Measurements from ENCODE around the gene TLCD3A.

TLCD3A gene

GRCh38 chr17:732067-732901 lies at the start of gene TLCD3A:
TLCD3A (plus strand) TSS chr17:732596; CDS start chr17:732648, 52 bp downstream.
- peak within 1 kb of the TSS; percentile 42 to 79 (median 72) for H3K4me3 ChIP-seq (ENCODE audit: low read depth in 1 of 5, low read length in 5 of 5)
- H3K27me3 ChIP-seq (ENCODE audit: control insufficient read depth in 5 of 5, insufficient read depth in 4 of 5, low read length in 5 of 5) = no peaks in the 10 kb centered on the region
- H3K9me3 ChIP-seq (ENCODE audit: control insufficient read depth in 5 of 5, low read length in 5 of 5) = no peaks in the 10 kb centered on the region

DNA sequence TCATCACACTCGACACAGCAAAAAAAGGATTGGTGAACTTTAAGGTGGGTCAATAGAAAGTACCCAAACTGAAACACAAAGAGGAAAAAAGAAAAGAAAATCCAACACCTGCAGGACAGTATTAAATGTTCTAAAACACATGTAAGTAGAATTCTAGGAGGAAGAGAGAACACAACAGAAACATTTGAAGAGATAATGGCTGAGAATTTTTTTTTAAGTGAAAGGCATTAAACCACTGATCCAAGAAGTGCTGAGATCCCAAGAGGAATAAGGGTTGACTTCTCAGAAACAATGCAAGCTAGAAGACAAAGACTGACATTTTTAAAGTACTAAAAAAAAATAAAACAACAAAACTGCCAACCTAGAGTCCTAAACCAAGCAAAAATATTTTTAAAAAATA lies 49.4 kb upstream of the TLCD3A start:
- H3K4me3 ChIP-seq (ENCODE audit: low read depth in 1 of 5, low read length in 5 of 5) = no peak overlapping the region
- peaks cover 0 to 22% (median 9%) of the 10 kb centered on the region in 5 donors for H3K36me3 ChIP-seq (ENCODE audit: control insufficient read depth in 5 of 5, insufficient read depth in 5 of 5, low read length in 5 of 5)
- no peak overlapping the region for H3K27ac ChIP-seq (ENCODE audit: low read depth, low read length)
- no peaks in the 10 kb centered on the region for H3K9me3 ChIP-seq (ENCODE audit: control insufficient read depth in 5 of 5, low read length in 5 of 5)
- H3K9ac ChIP-seq (ENCODE audit: low read length in 5 of 5) = no peak overlapping the region
- no peaks in the 10 kb centered on the region for H3K27me3 ChIP-seq (ENCODE audit: control insufficient read depth in 5 of 5, insufficient read depth in 4 of 5, low read length in 5 of 5)
- H3K4me1 ChIP-seq (ENCODE audit: control insufficient read depth in 5 of 5, insufficient read depth in 5 of 5, low read length in 5 of 5) = peaks cover 0 to 5% (median 2%) of the 10 kb centered on the region in 5 donors

More at GRCh38 chr17:732067-732901, at the start of gene TLCD3A:
- no peaks in the 10 kb centered on the region for H3K36me3 ChIP-seq (ENCODE audit: control insufficient read depth in 5 of 5, insufficient read depth in 5 of 5, low read length in 5 of 5)
- H3K9ac ChIP-seq (ENCODE audit: low read length in 5 of 5) = peak within 1 kb of the TSS in 4 of 5 donors; percentile 75 to 82 (median 77)
- peaks cover 2 to 22% (median 18%) of the 10 kb centered on the region in 5 donors for H3K4me1 ChIP-seq (ENCODE audit: control insufficient read depth in 5 of 5, insufficient read depth in 5 of 5, low read length in 5 of 5)
- H3K27ac ChIP-seq (ENCODE audit: low read depth, low read length) = peak within 1 kb of the TSS; percentile 37

- H3K9ac ChIP-seq (ENCODE audit: low read length in 5 of 5) = no peak overlapping the region
- no peaks in the 10 kb centered on the region for H3K27me3 ChIP-seq (ENCODE audit: control insufficient read depth in 5 of 5, insufficient read depth in 4 of 5, low read length in 5 of 5)
- H3K9me3 ChIP-seq (ENCODE audit: control insufficient read depth in 5 of 5, low read length in 5 of 5) = no peaks in the 10 kb centered on the region
- H3K27ac ChIP-seq (ENCODE audit: low read depth, low read length) = no peak overlapping the region
- no peak overlapping the region for H3K4me3 ChIP-seq (ENCODE audit: low read depth in 1 of 5, low read length in 5 of 5)
- peaks cover 0 to 5% (median 2%) of the 10 kb centered on the region in 5 donors for H3K4me1 ChIP-seq (ENCODE audit: control insufficient read depth in 5 of 5, insufficient read depth in 5 of 5, low read length in 5 of 5)
- peaks cover 0 to 22% (median 9%) of the 10 kb centered on the region in 5 donors for H3K36me3 ChIP-seq (ENCODE audit: control insufficient read depth in 5 of 5, insufficient read depth in 5 of 5, low read length in 5 of 5)
These were observed 48.7 kb upstream of the TLCD3A start for GRCh38 chr17:683499-684254.

DNA sequence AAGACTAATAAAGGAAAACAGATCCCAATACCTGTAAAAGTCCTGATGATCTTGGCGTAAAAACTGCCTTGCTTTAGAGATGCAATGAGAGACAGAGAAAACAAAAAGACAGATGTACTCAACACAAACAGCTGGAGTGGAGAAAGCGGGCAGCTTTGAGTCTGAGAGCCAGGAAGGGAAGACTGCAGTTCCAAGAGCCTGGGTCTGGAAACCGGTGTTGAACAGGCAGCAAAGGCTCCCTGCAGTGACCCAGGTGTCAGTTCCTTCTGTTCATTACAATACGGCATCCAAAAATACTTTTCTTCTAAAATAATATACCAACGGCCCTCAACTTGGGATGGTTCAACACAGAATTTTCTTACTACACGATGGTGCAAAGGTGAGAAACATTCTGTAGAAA lies 47.4 kb upstream of the TLCD3A start:
- H3K27ac ChIP-seq (ENCODE audit: low read depth, low read length) = no peak overlapping the region
- H3K9me3 ChIP-seq (ENCODE audit: control insufficient read depth in 5 of 5, low read length in 5 of 5) = no peaks in the 10 kb centered on the region
- H3K4me1 ChIP-seq (ENCODE audit: control insufficient read depth in 5 of 5, insufficient read depth in 5 of 5, low read length in 5 of 5) = peaks cover 0 to 5% (median 2%) of the 10 kb centered on the region in 5 donors
- no peak overlapping the region for H3K4me3 ChIP-seq (ENCODE audit: low read depth in 1 of 5, low read length in 5 of 5)
- H3K27me3 ChIP-seq (ENCODE audit: control insufficient read depth in 5 of 5, insufficient read depth in 4 of 5, low read length in 5 of 5) = no peaks in the 10 kb centered on the region
- no peak overlapping the region for H3K9ac ChIP-seq (ENCODE audit: low read length in 5 of 5)
- H3K36me3 ChIP-seq (ENCODE audit: control insufficient read depth in 5 of 5, insufficient read depth in 5 of 5, low read length in 5 of 5) = peaks cover under 1 to 30% (median 12%) of the 10 kb centered on the region in 5 donors

GRCh38 chr17:688100-688989 lies 44.1 kb upstream of the TLCD3A start:
- Histone ChIP-seq H3K27ac (ENCODE audit: low read depth, low read length) (no peak overlapping the region), H3K9ac (ENCODE audit: low read length in 5 of 5) (no peak overlapping the region), H3K4me3 (ENCODE audit: low read depth in 1 of 5, low read length in 5 of 5) (no peak overlapping the region), H3K9me3 (ENCODE audit: control insufficient read depth in 5 of 5, low read length in 5 of 5) (no peaks in the 10 kb centered on the region), H3K4me1 (ENCODE audit: control insufficient read depth in 5 of 5, insufficient read depth in 5 of 5, low read length in 5 of 5) (peaks cover 0 to 2% (median 0%) of the 10 kb centered on the region in 5 donors), H3K36me3 (ENCODE audit: control insufficient read depth in 5 of 5, insufficient read depth in 5 of 5, low read length in 5 of 5) (peaks cover 11 to 52% (median 21%) of the 10 kb centered on the region in 5 donors), H3K27me3 (ENCODE audit: control insufficient read depth in 5 of 5, insufficient read depth in 4 of 5, low read length in 5 of 5) (no peaks in the 10 kb centered on the region)

DNA sequence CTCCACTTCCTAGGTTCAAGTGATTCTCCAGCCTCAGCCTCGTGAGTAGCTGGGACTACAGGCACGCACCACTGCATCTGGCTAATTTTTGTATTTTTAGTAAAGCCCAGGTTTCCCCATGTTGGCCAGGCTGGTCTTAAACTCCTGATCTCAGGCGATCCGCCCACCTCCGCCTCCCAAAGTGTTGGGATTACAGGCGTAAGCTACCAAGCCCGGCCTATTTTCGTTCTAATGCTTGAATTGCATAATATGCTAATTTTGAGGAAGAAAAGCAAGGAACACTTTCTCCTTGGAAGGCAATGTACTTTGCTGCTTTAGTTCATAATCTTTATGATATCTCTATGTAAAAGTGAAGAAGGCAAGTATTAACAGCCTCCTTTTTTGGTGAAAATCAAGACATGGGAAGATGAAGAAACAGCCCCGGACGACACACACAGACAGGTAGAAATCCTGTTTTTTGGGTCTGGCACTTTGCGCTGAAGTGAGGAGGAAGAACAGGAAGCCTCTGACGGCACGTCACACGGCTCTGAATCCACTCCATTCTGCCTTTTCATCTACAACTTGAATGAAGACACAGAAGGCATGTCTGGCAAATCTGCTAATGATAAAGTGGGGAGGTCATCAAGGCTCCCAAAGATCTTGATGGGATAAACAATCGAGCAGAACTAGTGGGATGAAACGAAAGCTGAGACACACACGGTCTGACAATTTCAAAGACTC lies 42.7 kb upstream of the TLCD3A start:
- H3K27me3 ChIP-seq (ENCODE audit: control insufficient read depth in 5 of 5, insufficient read depth in 4 of 5, low read length in 5 of 5) = no peaks in the 10 kb centered on the region
- H3K36me3 ChIP-seq (ENCODE audit: control insufficient read depth in 5 of 5, insufficient read depth in 5 of 5, low read length in 5 of 5) = peaks cover 20 to 64% (median 33%) of the 10 kb centered on the region in 5 donors
- no peaks in the 10 kb centered on the region for H3K9me3 ChIP-seq (ENCODE audit: control insufficient read depth in 5 of 5, low read length in 5 of 5)
- peaks cover 0 to 2% (median 0%) of the 10 kb centered on the region in 5 donors for H3K4me1 ChIP-seq (ENCODE audit: control insufficient read depth in 5 of 5, insufficient read depth in 5 of 5, low read length in 5 of 5)
- no peak overlapping the region for H3K27ac ChIP-seq (ENCODE audit: low read depth, low read length)
- no peak overlapping the region for H3K9ac ChIP-seq (ENCODE audit: low read length in 5 of 5)
- H3K4me3 ChIP-seq (ENCODE audit: low read depth in 1 of 5, low read length in 5 of 5) = no peak overlapping the region

DNA sequence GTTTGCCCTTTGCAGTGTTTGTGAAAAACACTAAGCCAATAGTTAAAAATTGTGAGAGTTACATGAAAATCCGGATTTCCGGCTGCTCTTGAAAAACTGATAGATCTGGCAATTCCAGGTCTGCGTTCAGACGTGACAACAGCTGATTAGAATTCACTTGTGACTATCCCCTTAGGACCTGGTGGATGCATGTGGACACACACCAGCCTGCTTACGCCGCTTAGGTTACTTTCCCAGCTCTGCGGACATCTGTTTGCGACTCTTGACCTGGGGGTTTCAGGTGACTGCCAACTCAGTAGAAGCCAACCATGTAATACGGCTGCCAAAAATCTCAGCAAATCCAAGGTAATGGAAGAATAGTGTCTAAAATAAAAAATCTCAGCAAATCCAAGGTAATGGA lies 42.0 kb upstream of the TLCD3A start:
- H3K36me3 ChIP-seq (ENCODE audit: control insufficient read depth in 5 of 5, insufficient read depth in 5 of 5, low read length in 5 of 5) = peaks cover 24 to 64% (median 37%) of the 10 kb centered on the region in 5 donors

GRCh38 chr17:691423-691822 lies 41.0 kb upstream of the TLCD3A start:
- H3K27ac ChIP-seq (ENCODE audit: low read depth, low read length) = no peak overlapping the region
- H3K36me3 ChIP-seq (ENCODE audit: control insufficient read depth in 5 of 5, insufficient read depth in 5 of 5, low read length in 5 of 5) = peaks cover 29 to 64% (median 42%) of the 10 kb centered on the region in 5 donors

More for the DNA sequence above, 42.0 kb upstream of the TLCD3A start:
- Histone ChIP-seq H3K27me3 (ENCODE audit: control insufficient read depth in 5 of 5, insufficient read depth in 4 of 5, low read length in 5 of 5) (no peaks in the 10 kb centered on the region), H3K4me3 (ENCODE audit: low read depth in 1 of 5, low read length in 5 of 5) (no peak overlapping the region), H3K27ac (ENCODE audit: low read depth, low read length) (no peak overlapping the region), H3K9ac (ENCODE audit: low read length in 5 of 5) (no peak overlapping the region), H3K9me3 (ENCODE audit: control insufficient read depth in 5 of 5, low read length in 5 of 5) (no peaks in the 10 kb centered on the region), H3K4me1 (ENCODE audit: control insufficient read depth in 5 of 5, insufficient read depth in 5 of 5, low read length in 5 of 5) (peaks cover 0 to 2% (median 0%) of the 10 kb centered on the region in 5 donors)

DNA sequence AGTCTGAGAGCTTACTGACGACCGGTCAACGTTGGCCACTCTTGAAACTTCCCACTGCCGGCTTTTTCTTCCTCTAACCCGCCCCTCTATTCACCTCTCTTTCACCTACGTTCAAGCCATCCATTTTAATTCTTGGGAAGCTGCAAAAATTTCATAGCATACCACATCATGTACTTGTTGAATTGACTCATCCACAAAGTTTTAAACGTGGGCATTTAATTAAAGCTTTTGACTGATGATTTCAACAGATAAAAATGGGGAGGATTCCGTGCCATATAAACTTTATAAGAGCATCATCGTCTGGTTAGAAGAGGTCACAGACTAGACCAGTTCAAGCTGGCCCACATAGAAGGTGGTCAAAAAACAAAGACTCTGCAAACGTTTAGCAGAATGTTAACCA lies 40.3 kb upstream of the TLCD3A start:
- Histone ChIP-seq H3K4me1 (ENCODE audit: control insufficient read depth in 5 of 5, insufficient read depth in 5 of 5, low read length in 5 of 5) (peaks cover 0 to 5% (median 0%) of the 10 kb centered on the region in 5 donors), H3K36me3 (ENCODE audit: control insufficient read depth in 5 of 5, insufficient read depth in 5 of 5, low read length in 5 of 5) (peaks cover 29 to 66% (median 47%) of the 10 kb centered on the region in 5 donors), H3K4me3 (ENCODE audit: low read depth in 1 of 5, low read length in 5 of 5) (no peak overlapping the region), H3K9me3 (ENCODE audit: control insufficient read depth in 5 of 5, low read length in 5 of 5) (no peaks in the 10 kb centered on the region), H3K27ac (ENCODE audit: low read depth, low read length) (no peak overlapping the region), H3K9ac (ENCODE audit: low read length in 5 of 5) (no peak overlapping the region), H3K27me3 (ENCODE audit: control insufficient read depth in 5 of 5, insufficient read depth in 4 of 5, low read length in 5 of 5) (no peaks in the 10 kb centered on the region)

More at GRCh38 chr17:691423-691822, 41.0 kb upstream of the TLCD3A start:
- H3K4me3 ChIP-seq (ENCODE audit: low read depth in 1 of 5, low read length in 5 of 5) = no peak overlapping the region
- H3K9me3 ChIP-seq (ENCODE audit: control insufficient read depth in 5 of 5, low read length in 5 of 5) = no peaks in the 10 kb centered on the region
- no peak overlapping the region for H3K9ac ChIP-seq (ENCODE audit: low read length in 5 of 5)
- H3K4me1 ChIP-seq (ENCODE audit: control insufficient read depth in 5 of 5, insufficient read depth in 5 of 5, low read length in 5 of 5) = peaks cover 0 to 2% (median 0%) of the 10 kb centered on the region in 5 donors
- H3K27me3 ChIP-seq (ENCODE audit: control insufficient read depth in 5 of 5, insufficient read depth in 4 of 5, low read length in 5 of 5) = no peaks in the 10 kb centered on the region

Measured in subcutaneous abdominal adipose tissue (tissue), 5 donors.